Thyroid gland (tissue), 4 donors: ENCODE results near the gene POPDC3. TPM values are rescaled to one million over a fixed set of nuclear protein-coding genes. Genes with fewer than 3 reads are reported as not detected.
"Not testable (repeated sequence)": the region's sequence is repeated elsewhere in the genome, so short reads cannot be mapped to it uniquely, and the experiment has no call there.

Experiments used
- DNase-seq, 2 donors: peaks; one replicate each; pipeline ENCODE4 v3.0.0-alpha.2; 2019
- H3K27ac ChIP-seq, 3 donors: fragments of 200-600 bp; sonication (generic); 1 replicate in 2 of 3; 2 replicates in 1 of 3; pipeline ENCODE4 v1.5.1; 2016 to 2019; ENCODE audit warnings: mild to moderate bottlenecking in 1 of 3, moderate library complexity in 1 of 3
- H3K27me3 ChIP-seq: fragments of 200-600 bp; sonication (generic); one replicate; pipeline ENCODE4 v1.5.1; 2019
- H3K36me3 ChIP-seq, 2 donors: fragments of 200-600 bp; sonication (generic); one replicate each; pipeline ENCODE4 v1.5.1; 2016 to 2019
- H3K4me1 ChIP-seq, 2 donors: fragments of 200-600 bp; sonication (generic); one replicate each; pipeline ENCODE4 v1.5.1; 2017 to 2019
- H3K4me3 ChIP-seq, 3 donors: fragments of 200-600 bp; sonication (generic); replicated peaks in 1 of 3; 1 replicate in 2 of 3; 2 replicates in 1 of 3; pipeline ENCODE4 v1.5.1; 2016; ENCODE audit warnings: mild to moderate bottlenecking in 1 of 3
- H3K9me3 ChIP-seq: fragments of 200-600 bp; sonication (generic); one replicate; pipeline ENCODE4 v1.5.1; 2017
- CTCF ChIP-seq, 6 experiments: fragments of 200-600 bp in 3 of 6; fragments of 450-650 bp in 3 of 6; sonication (generic) in 3 of 6; IDR thresholded peaks; one replicate each; pipeline ENCODE4 v1.5.1; 2016 to 2019; ENCODE audit warnings: antibody characterized with exemption in 6 of 6, mild to moderate bottlenecking in 2 of 6, inconsistent platforms in 1 of 6, moderate library complexity in 1 of 6
- POLR2A ChIP-seq, 2 donors: fragments of 450-650 bp; IDR thresholded peaks; one replicate each; pipeline ENCODE4 v1.6.1; 2017; ENCODE audit warnings: antibody characterized with exemption in 2 of 2, mild to moderate bottlenecking in 2 of 2, moderate library complexity in 1 of 2
- WGBS, 2 donors: methylation state at CpG; one replicate each; pipeline ENCODE4 v1.1.5; 2017; 5-methylcytosine and 5-hydroxymethylcytosine counted together
- intact Hi-C: fragments of 100-400 bp; cut with DNase I; formaldehyde crosslinking; loops from one replicate; pipeline ENCODE4 v1.15.1; 2023
- total RNA-seq, 4 donors: library from RNA; depleted of rRNA; stranded (reverse); fragments of >200 nt; gene quantifications; one replicate each; pipeline ENCODE4 v1.2.3, GENCODE V29; 2016

Gene POPDC3
- total RNA-seq, 4 donors from 2014 or later: 0.33 TPM; not detected in 3

DNA sequence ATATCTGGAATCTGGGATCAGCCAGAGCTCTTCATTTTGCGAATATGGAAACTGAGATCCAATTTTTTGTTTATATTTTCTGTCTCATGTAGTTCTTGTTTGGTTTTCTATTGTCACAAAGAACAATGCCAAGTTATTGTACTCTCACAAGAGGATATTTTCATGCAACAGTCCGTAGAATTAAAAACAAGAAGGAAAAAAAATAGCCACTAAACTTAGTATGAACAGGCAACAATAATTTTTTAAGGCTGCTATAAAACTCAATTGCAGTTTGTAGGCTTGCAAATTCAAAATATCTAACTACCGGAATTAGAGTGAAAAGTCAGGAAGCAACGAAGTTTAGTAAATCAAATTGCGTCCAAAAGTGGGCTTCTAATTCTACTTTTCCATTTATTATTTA is 1.2 kb downstream of the POPDC3 start:
- Histone ChIP-seq H3K9me3 (no peaks in the 10 kb centered on the region), H3K27me3 (no peaks in the 10 kb centered on the region), H3K4me3 (no peak overlapping the region), H3K4me1 (no peaks in the 10 kb centered on the region), H3K36me3 (no peaks in the 10 kb centered on the region), H3K27ac (no peak overlapping the region)
- 67 to 70% methylated on average over 5 of the region's 5 CpGs for WGBS, 2 donors
- TF ChIP-seq CTCF (IDR thresholded peaks at IDR 0.05): no peak
- TF ChIP-seq POLR2A (IDR thresholded peaks at IDR 0.05): no peak
- intact Hi-C loops: no loop called here
- no peak for DNase-seq

GRCh38 chr6:105178110-105178509 is 1.7 kb downstream of the POPDC3 start:
- no peaks in the 10 kb centered on the region for H3K36me3 ChIP-seq
- WGBS, 2 donors: 68 to 79% methylated on average over 1 of the region's 1 CpG
- intact Hi-C loops: no loop called here
- DNase-seq: no peak
- TF ChIP-seq CTCF (IDR thresholded peaks at IDR 0.05) (no peak), POLR2A (IDR thresholded peaks at IDR 0.05) (no peak)
- H3K27ac ChIP-seq: no peak overlapping the region
- no peaks in the 10 kb centered on the region for H3K27me3 ChIP-seq
- no peaks in the 10 kb centered on the region for H3K4me1 ChIP-seq
- H3K4me3 ChIP-seq: no peak overlapping the region
- no peaks in the 10 kb centered on the region for H3K9me3 ChIP-seq

GRCh38 chr6:105177556-105177955 is 2.3 kb downstream of the POPDC3 start:
- Histone ChIP-seq H3K4me3 (no peak overlapping the region), H3K36me3 (no peaks in the 10 kb centered on the region), H3K9me3 (no peaks in the 10 kb centered on the region), H3K4me1 (no peaks in the 10 kb centered on the region), H3K27ac (no peak overlapping the region), H3K27me3 (no peaks in the 10 kb centered on the region)
- no peak for TF ChIP-seq CTCF (IDR thresholded peaks at IDR 0.05)
- TF ChIP-seq POLR2A (IDR thresholded peaks at IDR 0.05): no peak
- intact Hi-C loops: no loop called here
- no peak for DNase-seq
- 93 to 96% methylated on average over 2 of the region's 2 CpGs for WGBS, 2 donors

GRCh38 chr6:105174512-105174911 is 5.3 kb downstream of the POPDC3 start:
- 95 to 96% methylated on average over 6 of the region's 6 CpGs for WGBS, 2 donors
- intact Hi-C loops: no loop called here
- Histone ChIP-seq H3K27ac (no peak overlapping the region), H3K36me3 (no peaks in the 10 kb centered on the region), H3K9me3 (no peaks in the 10 kb centered on the region), H3K4me1 (no peaks in the 10 kb centered on the region), H3K4me3 (no peak overlapping the region), H3K27me3 (no peaks in the 10 kb centered on the region)
- no peak for TF ChIP-seq POLR2A (IDR thresholded peaks at IDR 0.05)
- TF ChIP-seq CTCF (IDR thresholded peaks at IDR 0.05): no peak
- no peak for DNase-seq

DNA sequence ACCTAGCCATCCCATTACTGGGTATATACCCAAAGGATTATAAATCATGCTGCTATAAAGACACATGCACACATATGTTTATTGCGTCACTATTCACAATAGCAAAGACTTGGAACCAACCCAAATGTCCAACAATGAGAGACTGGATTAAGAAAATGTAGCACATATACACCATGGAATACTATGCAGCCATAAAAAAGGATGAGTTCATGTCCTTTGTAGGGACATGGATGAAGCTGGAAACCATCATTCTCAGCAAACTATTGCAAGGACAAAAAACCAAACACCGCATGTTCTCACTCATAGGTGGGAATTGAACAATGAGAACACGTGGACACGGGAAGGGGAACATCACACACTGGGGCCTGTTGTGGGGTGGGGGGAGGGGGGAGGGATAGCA is 7.3 kb downstream of the POPDC3 start:
- H3K4me1 ChIP-seq, H3K27ac ChIP-seq, H3K4me3 ChIP-seq, H3K9me3 ChIP-seq, H3K36me3 ChIP-seq, intact Hi-C loops, DNase-seq, H3K27me3 ChIP-seq: not testable (repeated sequence)
- WGBS, 2 donors: 88 to 94% methylated on average over 4 of the region's 4 CpGs

DNA sequence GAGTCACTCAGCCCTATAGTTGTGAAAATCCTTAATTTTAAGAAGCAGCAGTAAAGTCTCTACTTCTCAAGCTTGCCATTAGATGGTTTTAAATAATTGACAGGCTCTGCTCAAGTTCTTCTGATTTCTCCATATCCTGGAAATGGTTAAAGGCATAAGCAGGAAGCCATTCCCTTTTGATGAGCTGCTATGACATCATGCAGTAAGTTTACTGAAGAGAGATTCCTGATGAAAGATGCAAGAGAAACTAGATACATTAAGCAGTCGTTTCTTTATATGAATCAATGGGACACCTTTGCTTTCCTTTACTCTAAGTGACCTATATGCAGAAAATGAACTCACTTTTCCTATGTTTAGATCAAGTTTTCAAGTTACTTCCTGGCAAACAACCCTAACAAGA is 9.8 kb downstream of the POPDC3 start:
- H3K4me3 ChIP-seq: no peak overlapping the region
- TF ChIP-seq CTCF (IDR thresholded peaks at IDR 0.05) (no peak), POLR2A (IDR thresholded peaks at IDR 0.05) (no peak)
- DNase-seq: no peak
- H3K27ac ChIP-seq: no peak overlapping the region
- H3K9me3 ChIP-seq: no peaks in the 10 kb centered on the region
- H3K4me1 ChIP-seq: no peaks in the 10 kb centered on the region
- 0 to 24% methylated on average over 1 of the region's 1 CpG for WGBS, 2 donors
- intact Hi-C loops: no loop called here
- no peaks in the 10 kb centered on the region for H3K27me3 ChIP-seq
- H3K36me3 ChIP-seq: no peaks in the 10 kb centered on the region
